ENCODE measurements around the gene ZNF45.

Gene ZNF45

DNA sequence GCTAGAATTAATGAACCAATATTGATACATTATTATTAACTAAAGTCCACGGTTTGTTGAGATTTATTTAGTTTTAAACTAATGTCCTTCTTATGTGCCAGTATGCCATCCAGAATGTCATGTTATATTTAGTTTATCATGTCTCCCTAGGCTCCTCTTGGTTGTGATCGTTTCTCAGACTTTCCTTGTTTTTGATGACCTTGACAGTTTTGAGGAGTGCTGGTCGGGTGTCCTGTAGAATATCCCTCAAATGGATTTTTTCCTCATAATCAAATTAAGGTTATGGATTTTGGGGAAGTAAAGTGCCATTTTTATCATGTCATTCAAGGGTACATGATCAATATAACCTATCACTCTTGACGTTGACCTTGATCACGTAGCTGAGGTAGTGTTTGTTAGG lies 6.1 kb upstream of the ZNF45 start:
- no peak overlapping the region for H3K4me3 Mint-ChIP-seq
- no peak overlapping the region for H3K27ac Mint-ChIP-seq
- H3K27me3 Mint-ChIP-seq (ENCODE audit: low read depth), result peaks cover 19% of the 10 kb centered on the region
- TF ChIP-seq, protein P1, sequence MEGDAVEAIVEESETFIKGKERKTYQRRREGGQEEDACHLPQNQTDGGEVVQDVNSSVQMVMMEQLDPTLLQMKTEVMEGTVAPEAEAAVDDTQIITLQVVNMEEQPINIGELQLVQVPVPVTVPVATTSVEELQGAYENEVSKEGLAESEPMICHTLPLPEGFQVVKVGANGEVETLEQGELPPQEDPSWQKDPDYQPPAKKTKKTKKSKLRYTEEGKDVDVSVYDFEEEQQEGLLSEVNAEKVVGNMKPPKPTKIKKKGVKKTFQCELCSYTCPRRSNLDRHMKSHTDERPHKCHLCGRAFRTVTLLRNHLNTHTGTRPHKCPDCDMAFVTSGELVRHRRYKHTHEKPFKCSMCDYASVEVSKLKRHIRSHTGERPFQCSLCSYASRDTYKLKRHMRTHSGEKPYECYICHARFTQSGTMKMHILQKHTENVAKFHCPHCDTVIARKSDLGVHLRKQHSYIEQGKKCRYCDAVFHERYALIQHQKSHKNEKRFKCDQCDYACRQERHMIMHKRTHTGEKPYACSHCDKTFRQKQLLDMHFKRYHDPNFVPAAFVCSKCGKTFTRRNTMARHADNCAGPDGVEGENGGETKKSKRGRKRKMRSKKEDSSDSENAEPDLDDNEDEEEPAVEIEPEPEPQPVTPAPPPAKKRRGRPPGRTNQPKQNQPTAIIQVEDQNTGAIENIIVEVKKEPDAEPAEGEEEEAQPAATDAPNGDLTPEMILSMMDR (IDR thresholded peaks at IDR 0.05; ENCODE audit: unreplicated experiment in 3 of 3), result no peak
- H3K9me3 Mint-ChIP-seq, result peaks cover 17% of the 10 kb centered on the region
- no peaks in the 10 kb centered on the region for H3K36me3 Mint-ChIP-seq (ENCODE audit: low read depth)
- no peaks in the 10 kb centered on the region for H3K4me1 Mint-ChIP-seq

DNA sequence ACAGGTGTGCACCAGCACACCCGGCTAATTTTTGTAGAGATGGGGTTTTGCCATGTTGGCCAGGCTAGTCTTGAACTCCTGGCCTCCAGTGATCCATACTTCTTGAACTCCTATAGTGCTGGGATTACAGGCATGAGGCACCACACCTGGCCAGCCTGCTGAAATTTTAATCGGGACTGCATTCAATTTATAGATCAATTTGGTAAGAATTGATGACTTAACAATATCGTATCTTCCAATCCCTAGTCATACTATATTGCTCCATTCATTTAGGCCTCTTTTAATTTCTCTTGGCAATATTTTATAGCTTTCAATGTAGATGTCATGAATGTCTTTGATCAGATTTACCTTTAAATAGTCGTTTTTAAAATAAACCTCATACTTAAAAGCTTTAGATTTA lies 5.6 kb upstream of the ZNF45 start:
- Mint-ChIP-seq H3K4me1 (no peaks in the 10 kb centered on the region), H3K27me3 (ENCODE audit: low read depth) (peaks cover 14% of the 10 kb centered on the region), H3K27ac (no peak overlapping the region), H3K4me3 (no peak overlapping the region), H3K9me3 (peaks cover 12% of the 10 kb centered on the region), H3K36me3 (ENCODE audit: low read depth) (no peaks in the 10 kb centered on the region)
- TF ChIP-seq, protein P1 (IDR thresholded peaks at IDR 0.05; ENCODE audit: unreplicated experiment in 3 of 3), result no peak

DNA sequence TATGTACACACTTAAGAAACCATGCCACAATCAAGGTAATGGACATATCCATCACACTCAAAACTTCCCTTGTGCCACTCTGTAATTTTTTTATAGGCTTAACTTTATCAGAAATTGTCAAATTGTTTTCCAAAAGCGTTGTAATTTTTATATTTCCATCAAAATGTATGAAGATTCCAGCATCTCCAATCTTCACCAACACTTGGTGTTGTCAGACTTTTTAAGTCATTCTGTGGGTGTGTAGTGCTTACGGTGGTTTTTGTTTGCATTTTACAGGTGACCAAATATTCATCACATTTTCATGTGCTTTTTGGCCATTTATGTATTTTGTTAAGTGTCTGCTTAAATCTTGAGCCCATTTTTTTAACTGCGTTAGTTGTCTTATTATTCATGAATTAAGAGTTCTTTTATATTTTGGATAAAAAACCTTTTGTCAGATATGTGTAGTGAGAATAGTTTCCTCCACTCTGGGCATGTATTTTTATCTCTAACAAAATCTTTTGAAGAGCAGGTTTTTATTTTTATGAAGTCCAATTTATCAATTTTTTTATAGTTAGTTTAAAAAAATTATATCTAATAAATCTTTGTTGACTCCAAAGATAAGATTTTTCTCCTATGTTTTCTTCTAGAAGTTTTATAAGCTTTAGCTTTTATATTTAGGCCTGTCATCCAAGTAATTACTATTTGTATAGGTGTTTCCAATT lies 4.6 kb upstream of the ZNF45 start:
- Mint-ChIP-seq H3K4me3 (no peak overlapping the region), H3K36me3 (ENCODE audit: low read depth) (no peaks in the 10 kb centered on the region), H3K9me3 (peaks cover 12% of the 10 kb centered on the region), H3K27me3 (ENCODE audit: low read depth) (peaks cover 13% of the 10 kb centered on the region), H3K27ac (no peak overlapping the region), H3K4me1 (peaks cover 10% of the 10 kb centered on the region)
- TF ChIP-seq, protein P1 (IDR thresholded peaks at IDR 0.05; ENCODE audit: unreplicated experiment in 3 of 3), result no peak

DNA sequence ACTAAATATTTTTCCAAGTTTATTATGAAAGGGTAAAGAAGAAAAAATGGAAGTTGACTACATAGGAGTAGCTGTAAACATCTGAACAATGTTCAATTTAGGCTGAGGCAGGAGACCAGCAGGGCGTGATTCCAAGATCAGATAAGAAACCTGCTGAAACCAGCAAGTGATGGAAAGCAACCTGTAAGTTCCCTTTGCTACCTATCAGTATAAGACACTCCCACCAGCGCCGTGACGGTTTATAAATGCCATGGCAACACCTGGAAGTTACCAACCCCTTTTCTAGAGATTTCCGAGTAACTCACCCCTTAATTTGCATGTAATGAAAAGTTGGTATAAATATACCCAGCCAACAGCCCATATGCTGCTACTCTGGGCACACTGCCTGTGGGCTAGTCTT lies 1.1 kb upstream of the ZNF45 start:
- Mint-ChIP-seq H3K4me3 (peak overlapping the region; percentile 97 to 99 (median 98)), H3K27me3 (ENCODE audit: low read depth) (peaks cover 8% of the 10 kb centered on the region), H3K4me1 (peaks cover 17% of the 10 kb centered on the region), H3K36me3 (ENCODE audit: low read depth) (peaks cover 27% of the 10 kb centered on the region), H3K27ac (no peak overlapping the region), H3K9me3 (peaks cover 8% of the 10 kb centered on the region)
- TF ChIP-seq, protein P1 (IDR thresholded peaks at IDR 0.05; ENCODE audit: unreplicated experiment in 3 of 3), result no peak

DNA sequence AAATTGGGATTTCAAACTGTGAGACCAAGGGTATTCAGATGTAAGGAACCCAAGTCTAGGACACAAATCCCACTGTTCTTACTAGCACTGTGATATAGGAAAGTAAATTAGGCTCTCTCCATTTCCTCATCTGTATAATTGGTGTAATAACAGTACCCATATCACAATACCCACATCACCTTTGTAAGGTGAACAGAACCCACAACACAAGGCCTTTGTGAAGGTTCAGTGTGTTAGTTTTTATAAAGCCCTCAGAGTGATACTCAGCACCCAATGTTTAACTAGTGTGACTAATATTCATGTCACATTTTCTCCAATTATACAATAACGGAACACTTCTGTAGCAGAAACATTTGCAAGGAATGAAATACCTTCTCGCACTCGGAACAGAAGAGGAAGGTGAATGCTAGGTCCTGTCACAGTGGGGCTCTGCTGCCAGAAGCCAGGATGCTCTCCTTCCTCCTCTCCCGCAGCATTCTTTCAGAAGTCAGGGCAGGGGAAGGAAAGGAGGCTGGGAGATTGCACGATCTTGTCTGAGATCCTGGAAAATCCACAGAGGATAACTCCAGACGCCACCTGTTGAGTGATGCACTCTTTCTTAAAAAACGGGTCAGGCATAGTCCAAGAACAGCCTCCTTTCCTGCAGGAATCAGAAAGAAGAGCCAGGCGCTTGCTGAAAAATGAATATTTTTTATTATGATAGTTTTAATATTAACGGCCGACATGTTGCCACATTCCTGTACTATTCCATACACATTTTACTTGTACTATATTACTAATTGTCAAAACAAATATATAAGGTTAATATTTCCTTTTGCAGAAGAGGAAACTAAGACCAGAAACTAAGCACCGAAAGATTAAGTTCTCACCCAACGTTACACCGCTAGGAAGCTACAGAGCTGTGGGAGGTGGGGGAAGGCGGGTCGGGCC lies 762 bp downstream of the ZNF45 start:
- Mint-ChIP-seq H3K9me3 (peaks cover 5% of the 10 kb centered on the region), H3K36me3 (ENCODE audit: low read depth) (peaks cover 45% of the 10 kb centered on the region), H3K4me3 (peak overlapping the region; percentile 97 to 99 (median 98)), H3K27me3 (ENCODE audit: low read depth) (peaks cover 8% of the 10 kb centered on the region), H3K27ac (peak overlapping the region; percentile 97 to 98 (median 98)), H3K4me1 (peaks cover 17% of the 10 kb centered on the region)
- TF ChIP-seq, protein P1 (IDR thresholded peaks at IDR 0.05; ENCODE audit: unreplicated experiment in 3 of 3), result peak in 1 of 3 experiments; percentile 5

All from nephron (organoid).